HepG2 (cell line): ENCODE results near the gene CD300LF. TPM values are rescaled to one million over a fixed set of nuclear protein-coding genes. Genes with fewer than 3 reads are reported as not detected.
A peak's percentile ranks its signal among the peaks of the same experiment; 100 is the strongest.

Experiments
- CCAR2 ChIP-seq: fragments of 200-400 bp; formaldehyde crosslinking; optimal IDR thresholded peaks from 2 replicates; pipeline ENCODE3; 2018; ENCODE audit warnings: low read depth, mild to moderate bottlenecking, low read length, moderate library complexity
- DR1 ChIP-seq: sonication (generic); formaldehyde crosslinking; IDR thresholded peaks from 2 replicates; pipeline ENCODE4 v1.8.0; 2021; ENCODE audit warnings: mild to moderate bottlenecking, missing genetic modification reagents, inconsistent platforms
- FOXO1 ChIP-seq: sonication (generic); formaldehyde crosslinking; IDR thresholded peaks from 2 replicates; pipeline ENCODE4 v1.4.0; 2020; ENCODE audit warnings: missing genetic modification reagents
- GABPA ChIP-seq, 2 experiments: IDR thresholded peaks; 2 replicates each; pipeline ENCODE4 v1.6.1; 2011 to 2016; ENCODE audit warnings: low read depth in 2 of 2, low read length in 1 of 2, missing biosample characterization in 1 of 2, missing genetic modification characterization in 1 of 2
- GPBP1L1 ChIP-seq: sonication (generic); formaldehyde crosslinking; IDR thresholded peaks from 2 replicates; pipeline ENCODE4 v1.5.0; 2020; ENCODE audit warnings: mild to moderate bottlenecking, missing genetic modification reagents
- HIVEP1 ChIP-seq: sonication (generic); formaldehyde crosslinking; IDR thresholded peaks from 2 replicates; pipeline ENCODE4 v1.4.0; 2020; ENCODE audit warnings: mild to moderate bottlenecking, missing genetic modification reagents
- HNRNPK ChIP-seq: fragments of 200-400 bp; formaldehyde crosslinking; IDR thresholded peaks from 2 replicates; pipeline ENCODE4 v1.6.1; 2018; ENCODE audit warnings: low read length, low read depth, moderate library complexity, mild to moderate bottlenecking; ENCODE audit not compliant: poor library complexity, severe bottlenecking
- JDP2 ChIP-seq: sonication (generic); formaldehyde crosslinking; IDR thresholded peaks from 2 replicates; pipeline ENCODE4 v1.8.1; 2022; ENCODE audit warnings: missing genetic modification reagents, borderline replicate concordance
- KMT2A ChIP-seq: sonication (generic); formaldehyde crosslinking; IDR thresholded peaks from 2 replicates; pipeline ENCODE4 v1.4.0; 2020; ENCODE audit warnings: missing genetic modification reagents
- NR1H2 ChIP-seq: sonication (generic); formaldehyde crosslinking; IDR thresholded peaks from 2 replicates; pipeline ENCODE4 v1.8.1; 2022; ENCODE audit warnings: low read depth, missing genetic modification reagents, borderline replicate concordance
- POLR2A ChIP-seq, 2 experiments: IDR thresholded peaks; 2 replicates each; pipeline ENCODE4 v1.6.1; 2011; ENCODE audit warnings: low read depth in 2 of 2, low read length in 2 of 2, mild to moderate bottlenecking in 1 of 2, moderate library complexity in 1 of 2; ENCODE audit not compliant: insufficient read depth in 1 of 2
- POLR2AphosphoS5 ChIP-seq: IDR thresholded peaks from 2 replicates; pipeline ENCODE4 v1.6.1; 2012; ENCODE audit warnings: low read depth, low read length
- SP140L ChIP-seq: sonication (generic); formaldehyde crosslinking; IDR thresholded peaks from 2 replicates; pipeline ENCODE4 v1.4.0; 2020; ENCODE audit warnings: missing genetic modification reagents, borderline replicate concordance
- SRY ChIP-seq: sonication (generic); formaldehyde crosslinking; IDR thresholded peaks from 2 replicates; pipeline ENCODE4 v1.8.0; 2022; ENCODE audit warnings: mild to moderate bottlenecking, missing genetic modification reagents
- TRIM24 ChIP-seq: sonication (generic); formaldehyde crosslinking; IDR thresholded peaks from 2 replicates; pipeline ENCODE4 v1.8.0; 2022; ENCODE audit warnings: mild to moderate bottlenecking, missing genetic modification reagents
- ZBTB37 ChIP-seq: sonication (generic); formaldehyde crosslinking; IDR thresholded peaks from 2 replicates; pipeline ENCODE4 v1.4.0; 2020; ENCODE audit warnings: mild to moderate bottlenecking, missing genetic modification reagents
- ZMAT3 ChIP-seq: sonication (generic); formaldehyde crosslinking; conservative IDR thresholded peaks from 2 replicates; pipeline ENCODE4 v1.7.0; 2021; ENCODE audit warnings: missing genetic modification reagents
- ZNF331 ChIP-seq: sonication (generic); formaldehyde crosslinking; IDR thresholded peaks from 2 replicates; pipeline ENCODE4 v1.4.0; 2020; ENCODE audit warnings: missing genetic modification reagents
- ZNF335 ChIP-seq: sonication (generic); formaldehyde crosslinking; IDR thresholded peaks from 2 replicates; pipeline ENCODE4 v1.4.0; 2020; ENCODE audit warnings: missing genetic modification reagents
- ZNF431 ChIP-seq: sonication (generic); formaldehyde crosslinking; IDR thresholded peaks from 2 replicates; pipeline ENCODE4 v1.9.0; 2022; ENCODE audit warnings: missing genetic modification reagents, low read depth, mild to moderate bottlenecking, borderline replicate concordance
- ZNF460 ChIP-seq: sonication (generic); formaldehyde crosslinking; IDR thresholded peaks from 2 replicates; pipeline ENCODE4 v1.5.1; 2020; ENCODE audit warnings: missing genetic modification reagents, mild to moderate bottlenecking, borderline replicate concordance
- polyA plus RNA-seq, 8 experiments: library from polyadenylated mRNA; depleted of rRNA in 3 of 8; stranded (reverse) in 7 of 8; unstranded in 1 of 8; fragments of >200 nt; fragmentation: Illumina TruSeq in 4 of 8; extraction: Trizol in 4 of 8; gene quantifications; 2 replicates each; pipeline versions ENCODE4 v1.2.1 to v1.2.3, GENCODE V29; 2011 to 2016; ENCODE audit warnings: low read depth in 4 of 8, missing spikeins in 1 of 8, mixed read lengths in 1 of 8; ENCODE audit not compliant: insufficient read depth in 1 of 8
- total RNA-seq, 5 experiments: library from RNA; depleted of rRNA; stranded (reverse); fragments of >200 nt; fragmentation: Illumina TruSeq; extraction: Trizol; gene quantifications; 2 replicates each; pipeline ENCODE4 v1.2.3, GENCODE V29; 2016; ENCODE audit warnings: low read depth in 1 of 5
- TF ChIP-seq, protein P1 (sequence below): IDR thresholded peaks from 2 replicates; pipeline ENCODE4 v1.6.1; 2016
- TF ChIP-seq, protein P2 (sequence below): sonication (generic); formaldehyde crosslinking; IDR thresholded peaks from 2 replicates; pipeline ENCODE4 v1.8.1; 2022; ENCODE audit warnings: mild to moderate bottlenecking, missing genetic modification reagents
- TF ChIP-seq, protein P3 (sequence below): sonication (generic); formaldehyde crosslinking; IDR thresholded peaks from 2 replicates; pipeline ENCODE4 v1.4.0; 2020; ENCODE audit warnings: missing genetic modification reagents, borderline replicate concordance

CD300LF gene
- total and polyA plus RNA-seq, 2 of the 13 experiments (the other 11 are each of a cell fraction or from before 2014, with no cell fraction given) = not detected

DNA sequence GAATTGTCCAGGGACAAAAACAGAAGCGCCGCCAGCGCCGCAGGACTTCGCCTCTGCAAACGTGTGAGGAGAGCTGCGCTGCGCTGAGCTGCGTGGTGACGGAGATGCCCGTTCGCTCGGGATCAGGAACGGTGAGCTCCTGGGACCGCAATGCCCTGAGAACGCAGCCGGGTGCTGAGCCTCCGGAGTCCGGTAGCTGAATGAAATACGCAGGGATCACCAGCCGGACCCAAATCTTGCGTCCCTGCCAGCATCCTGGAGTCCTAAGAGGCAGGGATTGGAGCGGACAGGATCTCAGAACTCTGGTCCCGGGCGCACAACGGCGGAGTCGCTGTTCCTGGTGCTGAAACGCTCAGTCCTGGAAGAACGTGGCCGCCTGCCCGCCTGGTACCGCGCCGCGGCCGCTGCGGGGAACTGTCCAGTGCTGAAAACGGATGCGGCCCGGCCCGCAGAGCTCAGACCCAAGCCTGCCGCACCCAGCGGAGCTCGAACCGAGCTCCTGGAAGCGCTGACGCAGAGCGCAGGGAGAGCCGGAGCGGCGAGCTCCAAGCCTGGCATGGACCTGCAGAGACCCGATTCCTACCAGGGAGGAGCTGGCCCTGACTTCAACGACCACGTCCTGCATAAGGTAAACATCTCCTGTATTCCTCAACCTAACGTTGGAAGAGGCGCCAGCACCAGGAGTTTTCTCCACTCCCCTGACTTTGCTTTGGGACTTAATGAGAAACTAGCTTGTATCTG is 41.5 kb downstream of the CD300LF start (continued):
- TF ChIP-seq POLR2AphosphoS5 = no peak
- peak; percentile 98 for TF ChIP-seq FOXO1 (CRISPR knock-in tag)
- no peak for TF ChIP-seq POLR2A (IDR thresholded peaks at IDR 0.05; ENCODE audit: insufficient read depth in 1 of 2, low read depth in 2 of 2, low read length in 2 of 2)
- peak; percentile 100 for TF ChIP-seq ZMAT3 (CRISPR knock-in tag)
- peak; percentile 56; the same call in 1 of the 2 replicates for TF ChIP-seq TRIM24 (CRISPR knock-in tag)
- TF ChIP-seq CCAR2 = no peak
- TF ChIP-seq ZNF331 (CRISPR knock-in tag) = peak; percentile 100
- TF ChIP-seq ZNF431 (CRISPR knock-in tag) = peak; percentile 100
- peak; percentile 99 for TF ChIP-seq JDP2 (CRISPR knock-in tag)
- TF ChIP-seq ZNF335 = peak; percentile 98
- peak; percentile 100 for TF ChIP-seq SP140L
- peak; percentile 99 for TF ChIP-seq NR1H2 (CRISPR knock-in tag)
- TF ChIP-seq, protein P1, sequence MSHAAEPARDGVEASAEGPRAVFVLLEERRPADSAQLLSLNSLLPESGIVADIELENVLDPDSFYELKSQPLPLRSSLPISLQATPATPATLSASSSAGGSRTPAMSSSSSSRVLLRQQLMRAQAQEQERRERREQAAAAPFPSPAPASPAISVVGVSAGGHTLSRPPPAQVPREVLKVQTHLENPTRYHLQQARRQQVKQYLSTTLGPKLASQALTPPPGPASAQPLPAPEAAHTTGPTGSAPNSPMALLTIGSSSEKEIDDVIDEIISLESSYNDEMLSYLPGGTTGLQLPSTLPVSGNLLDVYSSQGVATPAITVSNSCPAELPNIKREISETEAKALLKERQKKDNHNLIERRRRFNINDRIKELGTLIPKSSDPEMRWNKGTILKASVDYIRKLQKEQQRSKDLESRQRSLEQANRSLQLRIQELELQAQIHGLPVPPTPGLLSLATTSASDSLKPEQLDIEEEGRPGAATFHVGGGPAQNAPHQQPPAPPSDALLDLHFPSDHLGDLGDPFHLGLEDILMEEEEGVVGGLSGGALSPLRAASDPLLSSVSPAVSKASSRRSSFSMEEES = peak; percentile 99
- no peak for TF ChIP-seq GPBP1L1 (CRISPR knock-in tag)
- peak; percentile 96 for TF ChIP-seq DR1 (CRISPR knock-in tag)
- TF ChIP-seq, protein P2, sequence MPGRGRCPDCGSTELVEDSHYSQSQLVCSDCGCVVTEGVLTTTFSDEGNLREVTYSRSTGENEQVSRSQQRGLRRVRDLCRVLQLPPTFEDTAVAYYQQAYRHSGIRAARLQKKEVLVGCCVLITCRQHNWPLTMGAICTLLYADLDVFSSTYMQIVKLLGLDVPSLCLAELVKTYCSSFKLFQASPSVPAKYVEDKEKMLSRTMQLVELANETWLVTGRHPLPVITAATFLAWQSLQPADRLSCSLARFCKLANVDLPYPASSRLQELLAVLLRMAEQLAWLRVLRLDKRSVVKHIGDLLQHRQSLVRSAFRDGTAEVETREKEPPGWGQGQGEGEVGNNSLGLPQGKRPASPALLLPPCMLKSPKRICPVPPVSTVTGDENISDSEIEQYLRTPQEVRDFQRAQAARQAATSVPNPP = peak; percentile 99
- TF ChIP-seq, protein P3, sequence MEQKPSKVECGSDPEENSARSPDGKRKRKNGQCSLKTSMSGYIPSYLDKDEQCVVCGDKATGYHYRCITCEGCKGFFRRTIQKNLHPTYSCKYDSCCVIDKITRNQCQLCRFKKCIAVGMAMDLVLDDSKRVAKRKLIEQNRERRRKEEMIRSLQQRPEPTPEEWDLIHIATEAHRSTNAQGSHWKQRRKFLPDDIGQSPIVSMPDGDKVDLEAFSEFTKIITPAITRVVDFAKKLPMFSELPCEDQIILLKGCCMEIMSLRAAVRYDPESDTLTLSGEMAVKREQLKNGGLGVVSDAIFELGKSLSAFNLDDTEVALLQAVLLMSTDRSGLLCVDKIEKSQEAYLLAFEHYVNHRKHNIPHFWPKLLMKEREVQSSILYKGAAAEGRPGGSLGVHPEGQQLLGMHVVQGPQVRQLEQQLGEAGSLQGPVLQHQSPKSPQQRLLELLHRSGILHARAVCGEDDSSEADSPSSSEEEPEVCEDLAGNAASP (CRISPR knock-in tag) = peak; percentile 99
- TF ChIP-seq HIVEP1 (CRISPR knock-in tag) = peak; percentile 99
- TF ChIP-seq SRY = peak; percentile 100
- TF ChIP-seq ZNF460 (CRISPR knock-in tag) = peak; percentile 72; the same call in 1 of the 2 replicates
- TF ChIP-seq GABPA (IDR thresholded peaks at IDR 0.05; ENCODE audit: low read depth, low read length) = no peak
- peak; percentile 65 for TF ChIP-seq GABPA (CRISPR knock-in tag; IDR thresholded peaks at IDR 0.05; ENCODE audit: low read depth)
- TF ChIP-seq KMT2A (CRISPR knock-in tag) = peak; percentile 99
- TF ChIP-seq HNRNPK = no peak
- peak; percentile 97 for TF ChIP-seq ZBTB37
